Psoas muscle (tissue), 8 donors: Measurements from ENCODE around the gene FOXA3. TPM values are rescaled to one million over a fixed set of nuclear protein-coding genes. Genes with fewer than 3 reads are reported as not detected.
A peak's percentile ranks its signal among the peaks of the same experiment; 100 is the strongest.

Source experiments
- ATAC-seq, 4 donors: fragments of 200-7000 bp; cut with Tn5 transposase; one replicate each; pipeline ENCODE4 v1.9.1; 2020; ENCODE audit warnings: moderate library complexity in 3 of 4, mild to moderate bottlenecking in 2 of 4
- DNase-seq, 2 donors: peaks; one replicate each; pipeline ENCODE4 v3.0.0-alpha.2; 2020
- H3K27ac ChIP-seq: fragments of 200-600 bp; one replicate; pipeline ENCODE4 v1.8.0; 2022
- H3K27me3 ChIP-seq, 3 donors: fragments of 200-600 bp in 1 of 3; one replicate each; pipeline versions ENCODE4 v1.6.1 to v1.8.0; 2013 to 2022; ENCODE audit warnings: low read length in 2 of 3, mild to moderate bottlenecking in 2 of 3, moderate library complexity in 1 of 3; ENCODE audit not compliant: insufficient read depth in 3 of 3
- H3K36me3 ChIP-seq, 2 donors: fragments of 200-600 bp in 1 of 2; one replicate each; pipeline versions ENCODE4 v1.6.1 to v1.8.0; 2013 to 2022; ENCODE audit warnings: low read depth in 1 of 2, mild to moderate bottlenecking in 1 of 2, moderate library complexity in 1 of 2; ENCODE audit not compliant: insufficient read depth in 1 of 2
- H3K4me1 ChIP-seq: fragments of 200-600 bp; one replicate; pipeline ENCODE4 v1.8.0; 2022
- H3K4me3 ChIP-seq: fragments of 200-600 bp; one replicate; pipeline ENCODE4 v1.8.0; 2022; ENCODE audit warnings: mild to moderate bottlenecking
- H3K9me3 ChIP-seq: fragments of 200-600 bp; one replicate; pipeline ENCODE4 v1.8.0; 2022
- WGBS, 3 donors: extraction: QIAGEN DNeasy Blood & Tissue Kit; methylation state at CpG; one replicate each; pipeline versions ENCODE4 v1.1.6 to v1.1.7; 2013; 5-methylcytosine and 5-hydroxymethylcytosine counted together
- intact Hi-C, 2 donors: fragments of 100-400 bp; cut with DNase I; formaldehyde crosslinking; loops; one replicate each; pipeline versions ENCODE4 v1.11.0 to v1.14.2; 2022
- polyA plus RNA-seq, 3 donors: library from polyadenylated mRNA; stranded (reverse); fragments of 200-250 nt; gene quantifications; one replicate each; pipeline ENCODE4 v1.2.3, GENCODE V29; 2013
- total RNA-seq, 4 donors: library from RNA; stranded (reverse); fragmentation: NEBNext Ultra II Directional in 2 of 4; extraction: Animal tissue kit (Norgen Biotek cat#: 25700) in 2 of 4; gene quantifications; one replicate each; pipeline versions ENCODE4 v1.2.1 to v1.2.4, GENCODE V29; 2021 to 2023
- TF ChIP-seq, protein P1 (sequence below): fragments of 200-600 bp; IDR thresholded peaks from one replicate; pipeline ENCODE4 v1.8.0; 2022; ENCODE audit warnings: antibody characterized with exemption
- donor health status: healthy with polysubstance abuse.
- donor health status: DM: no; HTN: no; CAD: no; lungs with moderate emphysema.
- donor health status: Bipolar disorder and iron deficiency.
- donor health status: healthy.
- donor health status: DM: yes; HTN: yes; CAD: no.
- donor health status: DM: no; HTN: no; CAD: no.
- donor health status: DM: no; HTN: no; CAD: no.
- donor health status: DM: yes; HTN: yes; CAD: no.

The FOXA3 gene
- total and polyA plus RNA-seq, 7 donors, result 0.05 to 0.35 (median 0.23) TPM; not detected in 4

DNA sequence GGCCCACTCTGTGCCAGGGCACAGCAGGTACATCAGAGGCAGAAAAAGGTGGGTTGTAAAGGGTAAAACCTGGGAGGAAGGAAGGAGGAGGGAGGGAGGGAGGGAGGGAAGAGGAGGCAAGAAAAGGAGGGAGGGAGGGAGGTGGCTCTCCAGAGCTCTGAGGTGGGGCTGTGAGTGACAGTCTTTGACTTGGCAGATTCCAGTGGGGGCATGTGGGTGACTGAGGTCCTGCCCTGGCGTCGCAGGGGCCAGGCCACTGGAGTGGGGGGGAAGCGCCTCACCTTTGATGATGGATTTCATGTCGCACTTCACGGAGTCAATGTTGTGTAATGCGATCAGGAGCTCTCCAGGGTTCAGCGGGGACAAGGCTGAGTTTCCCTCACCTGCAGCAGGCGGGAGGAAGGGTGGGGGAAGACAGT, 43.0 kb upstream of the FOXA3 start:
- H3K27ac ChIP-seq, result no peak overlapping the region
- intact Hi-C loops, result no loop called here
- TF ChIP-seq, protein P1, sequence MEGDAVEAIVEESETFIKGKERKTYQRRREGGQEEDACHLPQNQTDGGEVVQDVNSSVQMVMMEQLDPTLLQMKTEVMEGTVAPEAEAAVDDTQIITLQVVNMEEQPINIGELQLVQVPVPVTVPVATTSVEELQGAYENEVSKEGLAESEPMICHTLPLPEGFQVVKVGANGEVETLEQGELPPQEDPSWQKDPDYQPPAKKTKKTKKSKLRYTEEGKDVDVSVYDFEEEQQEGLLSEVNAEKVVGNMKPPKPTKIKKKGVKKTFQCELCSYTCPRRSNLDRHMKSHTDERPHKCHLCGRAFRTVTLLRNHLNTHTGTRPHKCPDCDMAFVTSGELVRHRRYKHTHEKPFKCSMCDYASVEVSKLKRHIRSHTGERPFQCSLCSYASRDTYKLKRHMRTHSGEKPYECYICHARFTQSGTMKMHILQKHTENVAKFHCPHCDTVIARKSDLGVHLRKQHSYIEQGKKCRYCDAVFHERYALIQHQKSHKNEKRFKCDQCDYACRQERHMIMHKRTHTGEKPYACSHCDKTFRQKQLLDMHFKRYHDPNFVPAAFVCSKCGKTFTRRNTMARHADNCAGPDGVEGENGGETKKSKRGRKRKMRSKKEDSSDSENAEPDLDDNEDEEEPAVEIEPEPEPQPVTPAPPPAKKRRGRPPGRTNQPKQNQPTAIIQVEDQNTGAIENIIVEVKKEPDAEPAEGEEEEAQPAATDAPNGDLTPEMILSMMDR, result no peak
- no peaks in the 10 kb centered on the region for H3K9me3 ChIP-seq
- H3K4me1 ChIP-seq, result peaks cover 5% of the 10 kb centered on the region
- ATAC-seq (no peak), DNase-seq (no peak)
- H3K4me3 ChIP-seq, result no peak overlapping the region
- WGBS, 3 donors, result 67 to 82% (median 79%) methylated on average over 8 of the region's 8 CpGs
- peaks cover 4 to 56% of the 10 kb centered on the region in 2 donors for H3K36me3 ChIP-seq
- no peaks in the 10 kb centered on the region for H3K27me3 ChIP-seq

GRCh38 chr19:45821570-45821969, 42.6 kb upstream of the FOXA3 start:
- peaks cover 4 to 60% of the 10 kb centered on the region in 2 donors for H3K36me3 ChIP-seq
- WGBS, 3 donors, result 77 to 87% (median 83%) methylated on average over 9 to 10 of the region's 10 CpGs
- no peak overlapping the region for H3K4me3 ChIP-seq
- no peaks in the 10 kb centered on the region for H3K27me3 ChIP-seq
- ATAC-seq (no peak), DNase-seq (peak in 1 of 2 donors; percentile 40)
- H3K27ac ChIP-seq, result no peak overlapping the region
- H3K4me1 ChIP-seq, result peaks cover 5% of the 10 kb centered on the region
- H3K9me3 ChIP-seq, result no peaks in the 10 kb centered on the region
- TF ChIP-seq, protein P1, result no peak
- intact Hi-C loops, result no loop called here

DNA sequence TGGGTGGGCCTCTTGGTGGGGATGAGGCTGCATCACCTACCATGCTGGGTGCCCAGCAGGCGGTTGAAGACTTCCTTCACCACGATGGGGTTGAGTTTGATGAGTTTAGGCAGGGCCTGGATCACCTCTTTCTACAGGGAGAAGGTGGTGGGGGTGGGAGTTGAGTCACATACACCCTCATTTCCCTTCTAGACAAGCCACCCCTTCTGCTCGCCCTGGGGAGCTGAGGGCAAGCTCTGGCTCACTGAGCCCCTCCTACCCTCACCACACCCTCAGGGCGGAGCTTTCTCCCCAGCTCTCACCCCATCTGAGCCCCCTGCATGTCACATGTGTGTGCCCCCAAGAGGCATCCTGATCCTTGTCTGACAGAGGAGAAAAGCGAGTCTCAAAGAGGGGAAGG, 41.4 kb upstream of the FOXA3 start:
- Histone ChIP-seq H3K36me3 (peaks cover 4 to 72% of the 10 kb centered on the region in 2 donors), H3K9me3 (no peaks in the 10 kb centered on the region), H3K4me3 (no peak overlapping the region), H3K27ac (no peak overlapping the region), H3K4me1 (peaks cover 5% of the 10 kb centered on the region), H3K27me3 (no peaks in the 10 kb centered on the region)
- intact Hi-C loops, result no loop called here
- ATAC-seq (no peak), DNase-seq (no peak)
- TF ChIP-seq, protein P1, result no peak
- WGBS, 3 donors, result 87 to 95% (median 90%) methylated on average over 5 of the region's 5 CpGs

- TF ChIP-seq, protein P1, result no peak
- no peak overlapping the region for H3K4me3 ChIP-seq
- ATAC-seq (no peak), DNase-seq (no peak)
- H3K4me1 ChIP-seq, result peaks cover 5% of the 10 kb centered on the region
- peaks cover 4 to 77% of the 10 kb centered on the region in 2 donors for H3K36me3 ChIP-seq
- H3K9me3 ChIP-seq, result no peaks in the 10 kb centered on the region
- no peaks in the 10 kb centered on the region for H3K27me3 ChIP-seq
- H3K27ac ChIP-seq, result no peak overlapping the region
- intact Hi-C loops, result no loop called here
- WGBS, 3 donors, result 91 to 95% (median 94%) methylated on average over 12 of the region's 12 CpGs
Observed at GRCh38 chr19:45823182-45823581, 40.9 kb upstream of the FOXA3 start.

- H3K4me1 ChIP-seq, result peaks cover 5% of the 10 kb centered on the region
- no peak overlapping the region for H3K4me3 ChIP-seq
- intact Hi-C loops, result no loop called here
- DNase-seq (peak in 1 of 2 donors; percentile 50), ATAC-seq (peak in 3 of 4 donors; percentile 22 to 74 (median 63))
- 26 to 37% (median 37%) methylated on average over 12 of the region's 12 CpGs for WGBS, 3 donors
- H3K27ac ChIP-seq, result peak overlapping the region; percentile 23
- H3K9me3 ChIP-seq, result no peaks in the 10 kb centered on the region
- H3K36me3 ChIP-seq, result peaks cover 9 to 85% of the 10 kb centered on the region in 2 donors
- H3K27me3 ChIP-seq, result no peaks in the 10 kb centered on the region
- TF ChIP-seq, protein P1, result no peak
Observed at GRCh38 chr19:45824041-45824471, 40.1 kb upstream of the FOXA3 start.
